Measurements from ENCODE around the gene CCDC12.

The CCDC12 gene

GRCh38 chr3:46903341-46904302 is 72.9 kb downstream of the CCDC12 start:
- no peak for DNase-seq

- no peak for DNase-seq
These were observed 74.3 kb downstream of the CCDC12 start for GRCh38 chr3:46902188-46902631.

GRCh38 chr3:46901591-46902187 is 74.9 kb downstream of the CCDC12 start:
- no peak for DNase-seq

GRCh38 chr3:46901061-46901460 is 75.5 kb downstream of the CCDC12 start:
- no peak for DNase-seq

GRCh38 chr3:46900356-46900755 is 76.2 kb downstream of the CCDC12 start:
- DNase-seq = no peak

- DNase-seq = no peak
These were observed 76.6 kb downstream of the CCDC12 start for GRCh38 chr3:46900007-46900292.

- DNase-seq = no peak
These were observed 77.2 kb downstream of the CCDC12 start for GRCh38 chr3:46899151-46900006.

GRCh38 chr3:46898321-46899150 is 78.0 kb downstream of the CCDC12 start:
- DNase-seq = no peak

DNA sequence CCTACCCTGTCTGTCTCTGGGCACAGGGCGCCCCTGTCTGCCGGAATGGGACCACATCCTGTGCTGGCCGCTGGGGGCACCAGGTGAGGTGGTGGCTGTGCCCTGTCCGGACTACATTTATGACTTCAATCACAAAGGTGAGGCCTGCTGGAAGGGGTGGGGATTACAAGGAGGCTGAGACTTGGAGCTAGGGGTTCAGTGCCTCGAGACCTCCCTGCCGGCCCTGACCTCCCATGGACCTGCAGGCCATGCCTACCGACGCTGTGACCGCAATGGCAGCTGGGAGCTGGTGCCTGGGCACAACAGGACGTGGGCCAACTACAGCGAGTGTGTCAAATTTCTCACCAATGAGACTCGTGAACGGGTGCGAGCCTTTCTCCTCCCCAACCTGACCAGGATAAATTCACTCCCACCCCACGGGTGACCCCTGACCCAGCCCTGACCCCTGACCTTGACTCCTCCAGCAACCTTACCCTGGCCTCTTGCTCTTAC is 78.7 kb downstream of the CCDC12 start:
- DNase-seq = no peak

DNA sequence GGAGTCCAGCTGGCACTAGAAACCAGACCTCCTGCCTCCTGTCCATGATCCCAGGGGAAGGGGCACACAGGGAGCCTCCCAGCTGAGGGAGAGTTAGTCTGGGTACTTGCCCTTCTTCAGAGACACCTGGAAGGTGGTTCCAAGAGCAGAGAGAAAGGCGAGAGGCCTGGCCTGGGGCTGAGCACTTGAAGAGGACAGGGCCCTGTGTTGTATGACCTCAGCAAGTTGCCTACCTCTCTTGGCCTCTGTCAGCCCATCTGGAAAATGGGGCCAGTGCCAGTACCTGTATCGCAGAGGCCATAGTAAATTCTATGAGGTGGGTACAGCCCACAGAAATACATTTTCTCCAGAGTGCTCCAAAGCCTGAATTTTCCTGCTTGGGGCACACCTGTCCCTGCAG is 79.5 kb downstream of the CCDC12 start:
- DNase-seq = no peak

DNA sequence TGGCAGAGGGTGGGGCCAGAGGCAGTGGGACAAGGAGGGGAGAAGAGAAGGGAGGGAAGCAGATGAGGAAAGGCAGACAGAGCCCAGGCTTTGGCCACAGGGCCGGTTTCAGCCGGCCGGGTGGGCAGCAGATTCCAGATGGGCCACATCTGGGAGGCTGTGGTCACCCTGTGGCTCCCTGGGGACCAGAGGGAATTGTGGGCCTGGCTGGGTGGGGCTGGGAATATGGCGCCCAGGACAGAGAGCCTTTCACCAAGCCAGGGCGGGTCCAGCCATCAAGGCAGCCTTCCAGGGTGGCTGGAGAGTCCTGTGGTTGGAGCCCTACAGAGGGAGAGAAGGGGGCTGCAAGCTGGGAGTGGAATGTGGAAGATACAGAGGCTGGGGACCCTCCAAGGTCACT is 80.2 kb downstream of the CCDC12 start:
- DNase-seq = no peak

DNA sequence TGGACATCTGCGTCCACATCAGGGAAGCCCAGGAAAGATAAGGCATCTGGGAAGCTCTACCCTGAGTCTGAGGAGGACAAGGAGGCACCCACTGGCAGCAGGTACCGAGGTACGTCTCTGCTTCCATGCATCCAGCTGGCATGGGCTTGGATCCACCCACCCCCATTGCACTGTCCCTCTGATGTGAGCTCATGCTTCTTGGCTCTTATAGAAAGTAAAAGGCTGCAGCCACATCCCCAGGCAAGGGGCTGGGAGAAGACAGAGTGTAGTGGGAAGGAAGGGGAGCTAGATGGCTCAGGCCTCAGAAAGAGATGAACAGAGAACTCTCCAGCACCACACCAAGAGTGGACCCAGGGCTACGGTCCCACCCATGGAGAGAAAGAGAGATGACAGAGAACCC is 80.8 kb downstream of the CCDC12 start:
- DNase-seq = no peak

DNA sequence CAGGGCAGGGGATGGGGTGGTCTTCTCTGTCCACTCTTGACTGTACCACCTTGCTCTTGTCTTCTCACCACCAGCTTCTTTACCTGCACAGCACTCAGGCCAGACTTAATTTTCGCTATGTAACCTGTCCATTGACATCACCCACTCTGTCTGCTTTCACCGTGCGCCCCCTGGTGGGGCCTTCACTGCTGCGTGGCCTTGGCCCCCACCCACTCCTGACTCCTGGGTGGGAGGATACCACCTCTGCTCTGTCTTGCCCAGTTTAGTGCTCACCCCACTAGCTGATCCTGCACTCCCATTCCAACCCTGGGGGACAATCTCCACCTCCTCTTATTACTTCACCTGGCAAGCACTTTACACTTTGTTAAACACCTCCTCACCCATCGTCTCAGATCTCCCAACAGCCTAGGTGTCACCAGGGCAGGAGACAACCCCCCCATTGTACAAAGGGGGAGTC is 81.3 kb downstream of the CCDC12 start:
- DNase-seq = peak; percentile 80

DNA sequence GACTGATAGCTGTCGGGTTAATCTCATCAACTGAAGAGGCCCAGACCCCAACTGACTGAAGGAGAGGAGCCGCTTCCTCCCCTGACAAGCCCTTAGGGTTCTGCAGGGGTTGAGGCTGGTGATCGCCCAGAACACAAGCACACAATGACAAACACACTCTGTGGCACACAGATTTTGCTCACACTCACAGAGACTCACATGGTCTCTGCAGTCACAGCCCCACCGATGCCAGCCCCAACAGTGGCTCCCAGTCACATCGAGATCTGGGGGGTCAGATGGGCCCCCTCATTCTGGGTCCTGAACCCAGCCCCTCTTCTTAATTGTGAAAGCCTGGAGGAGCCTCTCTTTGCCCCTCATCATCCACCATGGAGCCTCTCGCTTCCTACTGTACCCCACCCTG is 82.3 kb downstream of the CCDC12 start:
- no peak for DNase-seq

DNA sequence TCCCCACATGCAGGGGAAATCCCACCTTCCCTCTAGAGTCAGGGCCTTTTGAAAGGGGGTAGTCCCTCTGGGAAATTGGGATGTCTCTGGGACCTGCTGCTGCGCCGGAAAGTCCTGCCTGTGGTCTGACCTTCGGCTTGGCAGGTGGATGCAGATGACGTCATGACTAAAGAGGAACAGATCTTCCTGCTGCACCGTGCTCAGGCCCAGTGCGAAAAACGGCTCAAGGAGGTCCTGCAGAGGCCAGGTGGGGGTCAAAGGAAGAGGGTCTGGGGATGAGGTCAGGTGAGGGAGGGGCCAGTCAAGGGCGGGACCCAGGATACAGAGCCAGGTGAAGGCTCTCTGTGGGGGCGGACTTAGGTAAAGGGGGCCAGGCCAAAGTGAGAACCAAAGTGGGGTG is 82.8 kb downstream of the CCDC12 start:
- no peak for DNase-seq

GRCh38 chr3:46893146-46893748 is 83.3 kb downstream of the CCDC12 start:
- no peak for DNase-seq

GRCh38 chr3:46892285-46893145 is 84.0 kb downstream of the CCDC12 start:
- DNase-seq = no peak

DNA sequence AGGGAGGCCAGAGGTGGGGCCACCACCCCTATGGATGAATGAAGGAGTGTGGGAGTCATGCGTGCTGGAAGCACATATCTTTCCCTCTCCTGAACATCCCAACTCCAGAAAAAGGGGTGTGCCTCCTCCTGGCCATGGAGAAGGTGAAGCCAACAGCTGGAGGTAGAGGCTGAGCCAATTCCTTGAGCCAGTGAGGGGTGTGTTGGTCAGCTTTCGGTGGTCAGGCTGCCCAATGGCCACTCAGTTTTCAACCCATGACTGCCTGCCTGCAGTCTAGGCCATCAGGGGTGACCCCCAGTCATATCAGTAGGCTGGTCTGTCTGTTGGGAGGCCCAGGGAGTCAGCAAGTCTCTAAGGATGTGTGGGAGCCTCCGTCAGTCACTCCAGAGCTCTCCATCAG is 85.4 kb downstream of the CCDC12 start:
- no peak for DNase-seq

DNA sequence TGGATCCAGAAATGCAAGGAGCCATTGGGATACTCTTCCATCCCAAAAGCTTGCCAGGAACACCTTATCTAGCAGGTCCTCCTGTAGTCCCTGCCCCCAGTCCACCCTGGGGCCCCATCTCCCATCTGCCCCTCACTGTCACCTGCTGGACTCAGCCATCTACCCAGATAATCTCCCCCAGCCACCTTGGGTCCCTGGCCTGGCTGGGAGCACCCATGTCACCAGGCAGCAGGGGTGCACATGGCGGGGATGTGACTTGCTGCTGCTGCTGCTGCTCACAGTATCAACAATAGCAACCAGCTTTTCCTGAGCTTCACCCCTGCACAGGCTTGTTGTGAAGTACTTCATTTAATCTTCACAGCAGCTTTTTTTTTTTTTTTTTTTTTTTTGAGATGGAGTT is 86.4 kb downstream of the CCDC12 start:
- DNase-seq = no peak

GRCh38 chr3:46889381-46890110 is 87.0 kb downstream of the CCDC12 start:
- DNase-seq = no peak
